ENCODE measurements around the gene MAD1L1.
A peak's percentile ranks its signal among the peaks of the same experiment; 100 is the strongest.

MAD1L1 gene

GRCh38 chr7:1915956-1916600 is 316.7 kb downstream of the MAD1L1 start:
- no peak for DNase-seq (ENCODE audit: low spot score)
- TF ChIP-seq CTCF (conservative IDR thresholded peaks at IDR 0.05; ENCODE audit: low read depth): no peak

GRCh38 chr7:1915326-1915725 is 317.4 kb downstream of the MAD1L1 start:
- TF ChIP-seq CTCF (conservative IDR thresholded peaks at IDR 0.05; ENCODE audit: low read depth): no peak
- ChIA-PET POLR2A (ENCODE audit: low non-redundant PET) (no interaction called here), CTCF (no interaction called here)
- no peak for DNase-seq (ENCODE audit: low spot score)
- H3K27ac ChIP-seq: no peak overlapping the region

More at GRCh38 chr7:1915956-1916600, 316.7 kb downstream of the MAD1L1 start:
- ChIA-PET CTCF (no interaction called here), POLR2A (ENCODE audit: low non-redundant PET) (no interaction called here)
- H3K27ac ChIP-seq: peak overlapping the region; percentile 86

- no peak overlapping the region for H3K27ac ChIP-seq
- no peak for DNase-seq (ENCODE audit: low spot score)
- CTCF ChIA-PET: no interaction called here
- no peak for TF ChIP-seq CTCF (conservative IDR thresholded peaks at IDR 0.05; ENCODE audit: low read depth)
- POLR2A ChIA-PET (ENCODE audit: low non-redundant PET): no interaction called here
Observed at GRCh38 chr7:1914743-1915142, 318.0 kb downstream of the MAD1L1 start.

GRCh38 chr7:1914321-1914720 is 318.4 kb downstream of the MAD1L1 start:
- ChIA-PET POLR2A (ENCODE audit: low non-redundant PET) (no interaction called here), CTCF (no interaction called here)
- TF ChIP-seq CTCF (conservative IDR thresholded peaks at IDR 0.05; ENCODE audit: low read depth): no peak
- H3K27ac ChIP-seq: no peak overlapping the region
- no peak for DNase-seq (ENCODE audit: low spot score)

GRCh38 chr7:1913466-1914282 is 319.1 kb downstream of the MAD1L1 start:
- TF ChIP-seq CTCF (conservative IDR thresholded peaks at IDR 0.05; ENCODE audit: low read depth): no peak
- ChIA-PET POLR2A (ENCODE audit: low non-redundant PET) (no interaction called here), CTCF (no interaction called here)
- DNase-seq (ENCODE audit: low spot score): no peak
- H3K27ac ChIP-seq: no peak overlapping the region

- POLR2A ChIA-PET (ENCODE audit: low non-redundant PET): no interaction called here
- no peak for DNase-seq (ENCODE audit: low spot score)
- no peak overlapping the region for H3K27ac ChIP-seq
- TF ChIP-seq CTCF (conservative IDR thresholded peaks at IDR 0.05; ENCODE audit: low read depth): no peak
- CTCF ChIA-PET: no interaction called here
Observed at GRCh38 chr7:1912593-1913465, 319.9 kb downstream of the MAD1L1 start.

Measured in RWPE1 (cell line).